Stromal cell of bone marrow (primary cell): Measurements from ENCODE around the gene RIMKLB.

ENCODE experiments used
- DNase-seq: peaks from one replicate; pipeline ENCODE4 v3.0.0-alpha.2; 2012; ENCODE audit warnings: low read depth

RIMKLB gene

GRCh38 chr12:8697476-8698131, at the start of gene RIMKLB:
RIMKLB (plus strand) TSS chr12:8697991; CDS start chr12:8713867, 15,876 bp downstream.
- peak; percentile 59 for DNase-seq

GRCh38 chr12:8648576-8649205, 49.1 kb upstream of the RIMKLB start:
- DNase-seq, result no peak

- no peak for DNase-seq
Observed at GRCh38 chr12:8655421-8655820, 42.4 kb upstream of the RIMKLB start.

GRCh38 chr12:8658346-8658745, 39.4 kb upstream of the RIMKLB start:
- DNase-seq, result peak; percentile 84

- DNase-seq, result no peak
Observed at GRCh38 chr12:8661016-8661415, 36.8 kb upstream of the RIMKLB start.

GRCh38 chr12:8661751-8662150, 36.0 kb upstream of the RIMKLB start:
- DNase-seq, result no peak

- peak; percentile 66 for DNase-seq
Observed at GRCh38 chr12:8662593-8662992, 35.2 kb upstream of the RIMKLB start, which contains the start of gene MFAP5. MFAP5 (minus strand) TSS chr12:8662826; CDS start chr12:8662104, 722 bp downstream.

- DNase-seq, result peak; percentile 51
Observed at GRCh38 chr12:8664228-8664913, 33.4 kb upstream of the RIMKLB start.

- DNase-seq, result no peak
Observed at GRCh38 chr12:8665759-8666158, 32.0 kb upstream of the RIMKLB start.

GRCh38 chr12:8667270-8667669, 30.5 kb upstream of the RIMKLB start:
- no peak for DNase-seq

GRCh38 chr12:8668441-8668840, 29.4 kb upstream of the RIMKLB start:
- no peak for DNase-seq

- DNase-seq, result no peak
Observed at GRCh38 chr12:8672381-8672780, 25.4 kb upstream of the RIMKLB start.

- DNase-seq, result no peak
Observed at GRCh38 chr12:8675591-8676036, 22.2 kb upstream of the RIMKLB start.

- no peak for DNase-seq
Observed at GRCh38 chr12:8676651-8677050, 21.1 kb upstream of the RIMKLB start.

GRCh38 chr12:8677362-8677761, 20.4 kb upstream of the RIMKLB start:
- no peak for DNase-seq

- no peak for DNase-seq
Observed at GRCh38 chr12:8678661-8679111, 19.1 kb upstream of the RIMKLB start.

GRCh38 chr12:8680533-8680932, 17.3 kb upstream of the RIMKLB start:
- DNase-seq, result no peak

- no peak for DNase-seq
Observed at GRCh38 chr12:8681129-8681884, 16.5 kb upstream of the RIMKLB start.

- no peak for DNase-seq
Observed at GRCh38 chr12:8685051-8685450, 12.7 kb upstream of the RIMKLB start.

- peak; percentile 84 for DNase-seq
Observed at GRCh38 chr12:8687846-8688601, 9.8 kb upstream of the RIMKLB start.

GRCh38 chr12:8689681-8690080, 8.1 kb upstream of the RIMKLB start:
- DNase-seq, result no peak
